CD14-positive monocyte (primary cell): ENCODE data around the gene F13B. TPM values are rescaled to one million over a fixed set of nuclear protein-coding genes. Genes with fewer than 3 reads are reported as not detected.

ENCODE experiments used
- DNase-seq, 3 donors: peaks; one replicate each; pipeline ENCODE4 v3.0.0-alpha.2; 2011 to 2022
- H2AFZ ChIP-seq: 2 replicates; pipeline ENCODE4 v1.6.0; 2012; ENCODE audit warnings: mild to moderate bottlenecking, low read depth, low read length, inconsistent platforms; ENCODE audit not compliant: insufficient read depth, poor library complexity, severe bottlenecking
- H3K27ac ChIP-seq, 2 donors: 1 replicate in 1 of 2; 2 replicates in 1 of 2; pipeline ENCODE4 v1.5.1; 2012 to 2013; ENCODE audit warnings: low read length in 2 of 2, control low read depth in 1 of 2, inconsistent platforms in 1 of 2, low read depth in 1 of 2, mild to moderate bottlenecking in 1 of 2
- H3K27me3 ChIP-seq, 2 donors: one replicate each; pipeline versions ENCODE4 v1.6.0 to v1.6.1; 2011 to 2013; ENCODE audit warnings: low read length in 2 of 2; ENCODE audit not compliant: control insufficient read depth in 2 of 2, insufficient read depth in 2 of 2
- H3K36me3 ChIP-seq, 2 donors: replicated peaks in 1 of 2; 1 replicate in 1 of 2; 2 replicates in 1 of 2; pipeline versions ENCODE4 v1.5.1 to v1.6.1; 2012 to 2013; ENCODE audit warnings: low read length in 2 of 2, control low read depth in 1 of 2, inconsistent platforms in 1 of 2, mild to moderate bottlenecking in 1 of 2; ENCODE audit not compliant: insufficient read depth in 2 of 2, control insufficient read depth in 1 of 2
- H3K4me1 ChIP-seq, 2 donors: 1 replicate in 1 of 2; 2 replicates in 1 of 2; pipeline versions ENCODE4 v1.5.1 to v1.6.1; 2012 to 2013; ENCODE audit warnings: low read length in 2 of 2, control low read depth in 1 of 2, inconsistent platforms in 1 of 2, mild to moderate bottlenecking in 1 of 2, moderate library complexity in 1 of 2; ENCODE audit not compliant: insufficient read depth in 2 of 2, control insufficient read depth in 1 of 2
- H3K4me2 ChIP-seq: replicated peaks from 2 replicates; pipeline ENCODE3; 2012; ENCODE audit warnings: low read length, moderate library complexity, mild to moderate bottlenecking; ENCODE audit not compliant: poor library complexity, severe bottlenecking; ENCODE audit errors: extremely low read depth
- H3K4me3 ChIP-seq, 3 experiments: fragments of 200-600 bp in 1 of 3; sonication (generic) in 1 of 3; replicated peaks in 1 of 3; 1 replicate in 2 of 3; 2 replicates in 1 of 3; pipeline ENCODE4 v1.5.1; 2011 to 2013; ENCODE audit warnings: low read length in 3 of 3, mild to moderate bottlenecking in 3 of 3, control low read depth in 2 of 3, low read depth in 2 of 3, inconsistent platforms in 1 of 3, moderate library complexity in 1 of 3
- H3K79me2 ChIP-seq: 2 replicates; pipeline ENCODE4 v1.6.0; 2012; ENCODE audit warnings: mild to moderate bottlenecking, control low read depth, inconsistent platforms, low read length, moderate library complexity; ENCODE audit not compliant: insufficient read depth
- H3K9ac ChIP-seq: 2 replicates; pipeline ENCODE4 v1.6.0; 2017; ENCODE audit warnings: low read length, mild to moderate bottlenecking; ENCODE audit not compliant: insufficient read depth, poor library complexity, severe bottlenecking
- H3K9me3 ChIP-seq, 2 donors: replicated peaks in 1 of 2; 1 replicate in 1 of 2; 2 replicates in 1 of 2; pipeline versions ENCODE4 v1.5.1 to v1.6.1; 2012 to 2013; ENCODE audit warnings: low read length in 2 of 2, control low read depth in 1 of 2; ENCODE audit not compliant: control insufficient read depth in 1 of 2, insufficient read depth in 1 of 2
- H4K20me1 ChIP-seq: 2 replicates; pipeline ENCODE4 v1.6.0; 2012; ENCODE audit warnings: mild to moderate bottlenecking, low read length, control low read depth, moderate library complexity; ENCODE audit not compliant: insufficient read depth
- H3K27ac Mint-ChIP-seq, 7 donors: one replicate each; pipeline ENCODE4 v1.8.0; 2020; ENCODE audit warnings: mild to moderate bottlenecking in 7 of 7, mixed read lengths in 7 of 7, moderate library complexity in 6 of 7, inconsistent platforms in 2 of 7
- H3K27me3 Mint-ChIP-seq, 3 donors: one replicate each; pipeline ENCODE4 v1.8.0; 2021 to 2022; ENCODE audit warnings: low read depth in 3 of 3, mild to moderate bottlenecking in 3 of 3, mixed read lengths in 3 of 3, moderate library complexity in 3 of 3, inconsistent platforms in 1 of 3
- H3K36me3 Mint-ChIP-seq, 2 donors: one replicate each; pipeline ENCODE4 v1.8.0; 2020; ENCODE audit warnings: mixed read lengths in 2 of 2, inconsistent platforms in 1 of 2, mild to moderate bottlenecking in 1 of 2
- H3K4me1 Mint-ChIP-seq: one replicate; pipeline ENCODE4 v1.8.0; 2020; ENCODE audit warnings: mild to moderate bottlenecking, mixed read lengths
- H3K4me3 Mint-ChIP-seq, 2 donors: one replicate each; pipeline ENCODE4 v1.8.0; 2020; ENCODE audit warnings: mild to moderate bottlenecking in 2 of 2, mixed read lengths in 2 of 2, moderate library complexity in 1 of 2
- H3K9me3 Mint-ChIP-seq, 7 donors: one replicate each; pipeline ENCODE4 v1.8.0; 2020 to 2022; ENCODE audit warnings: mixed read lengths in 7 of 7, mild to moderate bottlenecking in 6 of 7, moderate library complexity in 6 of 7, inconsistent platforms in 2 of 7
- CTCF ChIP-seq: fragments of 200-600 bp; IDR thresholded peaks from one replicate; pipeline ENCODE4 v1.8.0; 2022; ENCODE audit warnings: antibody characterized with exemption, mild to moderate bottlenecking
- WGBS: methylation state at CpG from one replicate; pipeline ENCODE4 v1.1.5; 2013; ENCODE audit warnings: missing lambda C conversion rate; ENCODE audit not compliant: insufficient coverage; 5-methylcytosine and 5-hydroxymethylcytosine counted together
- intact Hi-C, 2 donors: fragments of 100-400 bp; cut with micrococcal nuclease; formaldehyde crosslinking; loops; one replicate each; pipeline versions ENCODE4 v1.15.0 to v1.15.1; 2023
- polyA plus RNA-seq, 3 donors: library from polyadenylated mRNA; depleted of rRNA in 1 of 3; unstranded in 2 of 3; stranded (reverse) in 1 of 3; fragments of 300-500 nt in 2 of 3; fragments of >200 nt in 1 of 3; fragmentation: Illumina TruSeq in 2 of 3; gene quantifications; 1 replicate in 2 of 3; 2 replicates in 1 of 3; pipeline ENCODE4 v1.2.3, GENCODE V29; 2012 to 2021

The F13B gene
- polyA plus RNA-seq, 3 donors = not detected

GRCh38 chr1:197065559-197065958 is 1.5 kb downstream of the F13B start:
- no peaks in the 10 kb centered on the region for H3K4me1 ChIP-seq
- H3K79me2 ChIP-seq = no peaks in the 10 kb centered on the region
- no peaks in the 10 kb centered on the region for H4K20me1 ChIP-seq
- peaks cover 0 to 2% (median 2%) of the 10 kb centered on the region in 3 donors for H3K27me3 Mint-ChIP-seq
- no peak overlapping the region for H3K27ac Mint-ChIP-seq
- no peak for DNase-seq
- TF ChIP-seq CTCF = no peak
- H3K36me3 ChIP-seq = no peaks in the 10 kb centered on the region
- no peaks in the 10 kb centered on the region for H3K27me3 ChIP-seq
- H3K9me3 ChIP-seq = peaks cover 0 to 13% of the 10 kb centered on the region in 2 donors
- H3K4me2 ChIP-seq = no peak overlapping the region
- no peak overlapping the region for H3K4me3 ChIP-seq
- H3K4me1 Mint-ChIP-seq = no peaks in the 10 kb centered on the region
- no peak overlapping the region for H3K27ac ChIP-seq
- no peak overlapping the region for H3K4me3 Mint-ChIP-seq
- H3K9ac ChIP-seq = no peak overlapping the region
- peaks cover 7 to 15% (median 10%) of the 10 kb centered on the region in 7 donors for H3K9me3 Mint-ChIP-seq
- H3K36me3 Mint-ChIP-seq = no peaks in the 10 kb centered on the region
- intact Hi-C loops = no loop called here
- no peak overlapping the region for H2AFZ ChIP-seq

GRCh38 chr1:197063212-197063611 is 3.8 kb downstream of the F13B start:
- Histone ChIP-seq H3K27ac (no peak overlapping the region), H3K4me2 (no peak overlapping the region), H3K4me3 (no peak overlapping the region), H3K9ac (no peak overlapping the region), H3K79me2 (no peaks in the 10 kb centered on the region), H3K4me1 (no peaks in the 10 kb centered on the region), H2AFZ (no peak overlapping the region), H3K36me3 (no peaks in the 10 kb centered on the region), H4K20me1 (no peaks in the 10 kb centered on the region), H3K27me3 (no peaks in the 10 kb centered on the region), H3K9me3 (no peaks in the 10 kb centered on the region)
- intact Hi-C loops = no loop called here
- Mint-ChIP-seq H3K27me3 (peaks cover 0 to 2% (median 0%) of the 10 kb centered on the region in 3 donors), H3K27ac (no peak overlapping the region), H3K9me3 (peaks cover 0 to 1% (median 0%) of the 10 kb centered on the region in 7 donors), H3K4me1 (no peaks in the 10 kb centered on the region), H3K36me3 (no peaks in the 10 kb centered on the region), H3K4me3 (no peak overlapping the region)
- DNase-seq = no peak
- 100% methylated on average over 1 of the region's 2 CpGs for WGBS
- no peak for TF ChIP-seq CTCF
